IPS DF 4.7 (cell line): Measurements from ENCODE around the gene VWA5A.
A peak's percentile ranks its signal among the peaks of the same experiment; 100 is the strongest.

Experiments
- DNase-seq: peaks from one replicate; pipeline ENCODE4 v3.0.0-alpha.2; 2013; ENCODE audit warnings: low spot score; ENCODE audit errors: extremely low read depth

VWA5A gene, protein sequence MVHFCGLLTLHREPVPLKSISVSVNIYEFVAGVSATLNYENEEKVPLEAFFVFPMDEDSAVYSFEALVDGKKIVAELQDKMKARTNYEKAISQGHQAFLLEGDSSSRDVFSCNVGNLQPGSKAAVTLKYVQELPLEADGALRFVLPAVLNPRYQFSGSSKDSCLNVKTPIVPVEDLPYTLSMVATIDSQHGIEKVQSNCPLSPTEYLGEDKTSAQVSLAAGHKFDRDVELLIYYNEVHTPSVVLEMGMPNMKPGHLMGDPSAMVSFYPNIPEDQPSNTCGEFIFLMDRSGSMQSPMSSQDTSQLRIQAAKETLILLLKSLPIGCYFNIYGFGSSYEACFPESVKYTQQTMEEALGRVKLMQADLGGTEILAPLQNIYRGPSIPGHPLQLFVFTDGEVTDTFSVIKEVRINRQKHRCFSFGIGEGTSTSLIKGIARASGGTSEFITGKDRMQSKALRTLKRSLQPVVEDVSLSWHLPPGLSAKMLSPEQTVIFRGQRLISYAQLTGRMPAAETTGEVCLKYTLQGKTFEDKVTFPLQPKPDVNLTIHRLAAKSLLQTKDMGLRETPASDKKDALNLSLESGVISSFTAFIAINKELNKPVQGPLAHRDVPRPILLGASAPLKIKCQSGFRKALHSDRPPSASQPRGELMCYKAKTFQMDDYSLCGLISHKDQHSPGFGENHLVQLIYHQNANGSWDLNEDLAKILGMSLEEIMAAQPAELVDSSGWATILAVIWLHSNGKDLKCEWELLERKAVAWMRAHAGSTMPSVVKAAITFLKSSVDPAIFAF

DNA sequence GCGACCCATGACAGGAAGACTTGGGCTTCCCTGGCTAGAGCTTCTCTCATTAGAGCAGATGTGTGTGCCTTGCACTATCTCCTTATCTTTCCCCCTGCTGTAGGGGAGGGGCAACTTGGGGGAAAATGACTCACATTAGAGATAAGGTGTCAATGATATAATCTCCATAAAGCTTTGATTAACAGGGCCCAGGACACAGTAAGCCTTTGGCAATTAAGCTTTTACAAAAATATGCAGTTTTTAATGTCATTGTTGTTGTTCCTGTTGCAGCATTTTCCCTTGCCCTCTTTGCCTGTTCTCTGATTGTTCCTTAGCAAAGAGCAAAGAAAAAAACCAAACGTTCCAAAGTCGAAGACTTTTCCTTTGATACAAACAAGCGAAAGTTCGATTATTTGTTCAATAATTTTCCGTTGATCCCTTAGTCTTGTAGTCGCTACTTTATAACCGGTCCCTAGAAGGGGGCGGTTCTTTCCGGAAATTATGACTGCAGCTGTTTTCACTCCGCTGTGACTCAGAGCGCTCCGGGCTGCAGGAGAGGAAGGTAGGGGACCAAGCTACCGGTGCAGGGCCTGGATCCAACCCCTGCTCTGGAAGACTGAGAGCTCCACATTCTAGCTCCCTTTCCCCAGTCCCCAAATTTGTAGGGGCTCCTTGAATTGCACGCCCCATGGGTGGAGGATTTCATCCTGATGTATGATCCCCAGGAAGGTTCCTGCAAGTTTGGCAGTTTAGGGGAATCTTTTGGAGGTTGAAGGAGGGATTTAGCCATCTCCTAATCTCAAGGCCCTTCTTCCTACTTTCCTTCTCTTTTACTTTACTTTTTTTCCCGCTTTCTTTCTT is at the start of gene VWA5A:
Gene VWA5A (plus strand): TSS at position 509 of the 840 bp plus-strand sequence. CDS start 2,062 bp downstream, outside the sequence.
- peak; percentile 66 for DNase-seq

DNA sequence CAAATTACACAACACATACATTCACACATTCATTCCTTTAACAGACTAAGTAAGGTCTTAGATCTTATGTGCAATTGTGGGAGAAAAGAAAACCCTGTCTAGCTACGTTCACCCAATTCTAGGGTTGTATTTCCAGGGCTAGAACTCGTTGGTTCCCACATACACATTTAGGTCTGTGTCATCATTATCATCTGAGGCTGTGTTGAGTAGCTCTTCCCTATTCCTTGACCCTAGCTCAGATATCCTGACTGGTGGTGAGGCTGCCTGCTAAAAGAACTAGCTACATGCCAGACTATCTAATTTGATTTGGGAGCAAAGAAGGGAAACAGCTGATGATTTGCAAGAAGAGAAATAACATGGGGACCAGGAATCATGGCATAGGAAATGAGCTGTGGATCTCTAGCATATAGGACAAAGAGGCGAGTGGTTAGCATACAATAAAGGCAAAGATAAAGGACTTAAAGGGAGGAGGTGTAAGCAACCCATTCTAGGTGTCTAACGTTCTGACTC is 46.6 kb upstream of the VWA5A start:
- no peak for DNase-seq

DNA sequence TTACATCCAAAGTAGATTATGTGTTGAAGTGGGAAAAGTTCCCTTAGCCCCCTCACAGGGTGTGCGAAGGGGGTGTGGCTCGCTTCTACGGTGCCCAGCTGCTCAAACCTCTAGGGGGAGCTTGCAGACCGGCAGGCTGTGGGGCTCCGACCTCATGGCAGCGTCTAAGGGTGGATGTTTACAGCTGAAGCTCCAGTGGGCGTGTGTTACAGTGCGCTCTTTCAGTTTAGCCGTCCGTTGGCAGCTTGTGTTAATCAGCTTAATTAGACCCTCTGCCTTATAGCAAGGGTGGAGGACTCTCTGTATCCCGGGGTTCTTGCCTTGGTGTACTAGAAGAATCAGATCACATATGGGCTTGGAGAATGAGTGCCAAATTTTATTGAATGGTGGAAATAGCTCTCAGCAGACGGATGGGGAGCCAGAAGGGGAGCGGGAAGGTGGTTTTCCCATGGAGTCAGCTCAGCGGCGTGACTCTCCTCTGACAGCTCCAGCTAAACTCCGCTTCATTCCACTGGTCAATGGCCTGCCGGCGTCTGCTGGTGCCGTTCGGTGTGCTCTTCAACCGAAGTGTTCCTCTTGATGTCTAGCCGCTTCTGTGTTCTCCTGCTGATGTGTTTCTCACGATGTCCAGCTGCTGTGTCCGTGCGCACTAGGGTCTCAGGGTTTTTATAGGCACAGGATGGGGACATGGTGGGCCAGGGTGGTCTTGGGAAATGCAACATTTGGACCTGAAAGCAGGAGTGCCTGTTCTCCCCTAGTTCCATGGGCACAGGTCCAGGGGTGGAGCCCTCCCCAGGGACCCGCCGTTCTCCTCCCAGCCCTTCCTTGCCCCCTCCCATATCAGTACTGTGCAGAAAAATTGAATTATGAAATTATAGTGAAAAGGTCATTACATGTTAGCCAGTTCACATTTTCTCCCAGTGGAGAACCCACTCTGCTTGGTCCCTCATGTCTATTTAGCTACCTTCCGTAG is 45.5 kb upstream of the VWA5A start:
- DNase-seq, result no peak

DNA sequence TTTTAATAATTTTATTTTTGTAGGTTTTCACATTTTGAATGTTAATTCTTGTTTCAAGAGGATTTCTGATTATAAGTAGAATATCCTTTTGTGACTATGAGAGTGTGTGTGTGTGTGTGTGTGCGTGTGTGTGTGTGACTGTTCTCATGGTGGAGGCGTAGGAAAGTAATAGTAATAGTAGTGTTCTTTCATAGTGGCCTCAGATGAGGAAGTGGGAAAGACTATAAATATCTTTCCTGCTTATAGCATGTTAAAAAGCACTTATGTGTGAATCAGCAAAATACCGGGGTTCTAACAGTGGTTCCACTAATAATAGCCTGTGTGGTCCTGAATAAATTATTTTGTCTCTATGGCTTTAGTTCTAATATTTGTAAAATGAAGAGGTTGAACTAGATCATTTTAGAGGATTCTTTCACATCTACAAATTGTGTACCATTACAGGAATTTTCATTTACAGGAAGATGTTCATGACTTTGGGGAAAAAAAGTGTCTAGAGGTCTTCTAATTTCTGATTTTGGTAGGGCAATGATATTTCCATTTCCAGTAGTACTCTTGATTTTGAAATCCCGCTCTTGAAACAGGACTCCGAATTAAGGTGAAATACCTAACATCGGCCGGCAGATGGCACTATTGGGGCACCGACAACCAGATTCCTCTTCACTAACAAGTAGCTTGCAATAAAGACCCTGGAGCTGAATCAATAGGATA is 44.2 kb upstream of the VWA5A start:
- no peak for DNase-seq

DNA sequence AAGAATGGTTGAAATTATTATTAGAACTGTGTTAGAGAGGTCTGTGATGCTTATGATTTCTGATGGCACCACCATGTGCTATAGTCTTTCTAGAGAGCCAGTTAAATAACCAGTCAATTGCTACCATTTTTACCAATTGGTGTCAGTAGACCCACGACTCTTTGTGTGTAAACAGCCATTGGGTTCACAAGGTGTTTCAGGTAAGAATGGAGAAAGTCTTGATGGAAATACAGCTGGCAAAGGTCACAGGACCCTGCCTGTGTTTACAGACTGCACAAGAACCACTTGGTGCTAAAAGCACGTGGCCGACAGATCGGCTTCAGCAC is 43.7 kb upstream of the VWA5A start:
- DNase-seq, result no peak

DNA sequence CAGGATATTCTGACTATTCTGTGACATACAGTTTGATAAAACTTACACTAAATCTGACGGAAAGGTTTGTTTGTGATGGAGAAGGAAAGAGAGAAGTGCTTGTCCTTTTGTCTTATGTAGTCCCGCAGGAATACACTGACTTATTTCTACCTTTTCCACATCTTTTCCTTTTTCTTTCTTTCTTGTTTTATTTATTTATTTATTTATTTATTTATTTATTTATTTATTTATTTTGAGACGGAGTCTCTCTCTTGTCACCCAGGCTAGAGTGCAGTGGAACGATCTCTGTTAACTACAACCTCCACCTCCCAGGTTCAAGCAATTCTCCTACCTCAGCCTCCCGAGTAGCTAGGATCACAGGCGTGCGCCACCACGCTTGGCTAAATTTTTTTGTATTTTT is 43.1 kb upstream of the VWA5A start:
- no peak for DNase-seq

DNA sequence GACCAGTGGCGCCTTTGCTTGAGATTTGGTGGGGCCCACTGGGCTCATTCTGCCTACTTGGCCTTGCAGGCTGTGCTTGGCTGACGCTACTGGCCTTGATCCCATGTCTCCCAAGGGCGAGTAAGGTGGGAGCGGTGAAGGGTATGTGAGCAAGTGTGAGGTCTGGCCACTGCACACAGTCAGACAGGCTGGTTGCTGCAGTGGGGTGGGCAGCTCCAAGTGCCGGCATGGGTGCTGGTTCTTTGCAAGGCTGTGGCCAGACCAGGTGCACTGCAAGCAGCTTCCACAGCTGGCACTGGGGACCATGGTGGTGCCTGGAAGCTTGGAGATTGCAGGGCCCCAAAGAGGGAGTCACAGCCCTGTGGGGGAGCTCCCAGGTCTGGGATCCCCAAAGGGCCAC is 40.7 kb upstream of the VWA5A start:
- no peak for DNase-seq

DNA sequence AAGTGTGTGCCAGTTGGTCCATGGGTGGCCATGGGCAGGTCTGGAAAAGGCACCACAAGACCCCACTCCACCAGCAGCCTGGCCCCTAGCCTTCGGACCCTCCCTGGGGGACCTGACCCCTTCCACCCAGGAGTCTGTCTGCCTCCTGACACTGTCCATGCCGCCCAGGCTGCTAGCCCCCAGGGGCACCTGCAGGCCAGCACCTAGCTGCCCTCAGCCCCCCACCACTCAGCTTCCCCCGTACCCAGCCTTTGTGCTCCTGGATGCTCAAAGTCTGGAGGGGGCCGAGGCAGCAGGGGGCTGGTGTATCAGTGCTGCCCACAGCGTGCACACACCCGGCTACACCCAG is 39.8 kb upstream of the VWA5A start:
- DNase-seq, result no peak

DNA sequence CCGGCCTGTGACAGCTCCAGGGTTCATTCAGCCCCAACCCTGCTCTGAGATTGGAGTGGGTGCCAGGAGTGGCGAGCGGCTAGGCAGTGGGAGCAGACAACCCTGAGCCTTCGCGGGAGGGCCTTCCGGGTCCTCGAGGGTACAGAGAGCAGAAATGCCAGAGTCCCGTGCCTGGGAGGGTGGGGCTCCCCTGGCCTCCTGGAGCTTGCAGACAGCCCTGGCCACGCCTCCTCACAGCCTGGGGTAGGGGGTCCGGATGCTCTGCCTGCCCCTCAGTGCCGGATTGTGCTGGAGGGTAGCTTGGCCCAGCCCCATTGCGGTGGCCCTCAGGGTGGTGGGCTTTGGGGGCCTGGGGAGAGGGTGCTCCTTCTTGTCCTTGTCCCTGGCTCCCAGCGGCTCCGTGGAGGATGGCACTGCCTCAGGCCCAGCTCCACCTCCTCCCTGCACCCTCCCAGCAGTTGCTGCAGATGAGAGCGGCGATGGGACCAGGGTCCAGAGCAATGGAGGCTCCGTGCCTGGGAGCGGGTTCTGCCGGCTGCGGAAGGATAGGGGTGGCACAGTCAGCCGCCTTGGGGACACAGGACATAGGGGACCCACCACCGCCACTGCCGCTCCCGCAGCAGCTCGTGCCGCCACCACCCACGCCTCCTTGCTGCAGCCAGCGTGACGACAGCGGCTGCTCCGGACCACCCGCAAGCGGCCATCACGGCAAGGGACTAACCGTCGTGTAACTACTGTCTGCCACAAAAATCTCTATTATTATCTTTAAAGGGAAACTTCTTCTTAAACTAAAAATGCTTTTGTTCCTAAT is 39.2 kb upstream of the VWA5A start:
- DNase-seq, result no peak

DNA sequence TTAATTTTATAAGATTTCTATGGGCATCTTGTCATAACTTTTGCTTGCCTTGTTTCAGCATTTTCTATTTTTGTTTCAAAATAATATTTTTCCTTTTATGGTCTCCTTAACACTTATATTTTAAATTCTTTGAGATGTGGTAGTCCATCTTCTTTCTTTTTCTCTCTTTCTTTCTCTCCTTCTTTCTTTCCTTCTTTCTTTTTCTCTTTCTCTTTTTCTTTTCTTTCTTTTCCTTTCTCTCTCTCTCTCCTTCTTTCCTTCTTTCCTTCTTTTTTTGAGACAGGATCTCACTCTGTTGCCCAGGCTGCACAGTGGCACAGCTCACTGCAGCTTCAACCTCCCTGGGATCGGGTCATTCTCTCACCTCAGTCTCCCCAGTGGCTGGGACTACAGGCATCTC is 38.0 kb upstream of the VWA5A start:
- no peak for DNase-seq

DNA sequence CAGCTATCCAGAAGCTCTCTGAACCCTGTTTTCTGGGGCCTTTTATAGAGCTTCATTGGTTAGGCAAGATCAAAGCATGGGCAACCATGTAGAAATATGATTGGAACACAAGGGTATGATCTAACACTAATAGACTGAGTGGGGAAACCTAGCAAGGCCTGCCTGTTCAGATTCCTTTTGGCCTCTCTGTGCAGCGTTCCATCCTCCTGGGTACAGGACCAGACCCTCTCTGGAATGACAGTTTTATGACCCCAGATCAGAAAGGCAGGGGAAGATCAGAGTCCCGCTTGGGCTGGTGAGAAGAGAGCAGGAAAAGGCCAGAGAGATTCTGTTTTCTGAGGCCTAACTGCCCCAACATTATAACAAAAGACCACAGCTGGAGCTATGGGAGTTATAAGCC is 36.7 kb upstream of the VWA5A start:
- DNase-seq, result no peak

DNA sequence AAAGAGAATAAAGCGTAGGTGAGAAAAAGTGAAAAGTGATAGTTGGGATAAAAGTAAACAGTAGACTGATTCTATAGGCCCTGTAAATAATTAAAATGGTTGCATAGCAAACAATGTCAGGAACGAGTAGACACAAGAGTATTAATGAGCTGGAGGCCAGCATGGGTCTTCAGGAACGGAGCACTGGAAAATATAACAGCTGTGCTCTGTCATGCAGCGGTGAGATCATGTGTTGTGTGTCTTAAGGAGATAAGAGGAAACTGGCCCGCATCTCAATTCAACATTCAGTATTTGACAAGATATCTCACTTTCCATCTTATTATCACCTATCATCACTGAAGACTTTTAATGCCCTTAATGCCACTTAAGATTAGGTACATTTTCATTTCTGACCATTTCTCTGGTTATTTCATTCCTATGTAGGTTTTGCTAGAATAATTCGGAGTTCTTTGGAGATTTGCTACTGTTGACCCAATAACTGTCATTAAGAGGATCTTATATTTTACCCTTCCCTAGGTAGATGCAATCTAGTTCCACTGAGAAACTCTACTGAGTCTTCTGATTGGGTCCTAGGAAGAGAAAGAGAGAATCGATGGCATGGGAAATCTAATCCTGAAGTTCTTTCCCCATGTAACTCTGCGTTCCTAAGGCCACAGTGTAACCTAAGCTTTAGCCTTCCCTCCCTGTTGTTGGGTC is 35.5 kb upstream of the VWA5A start:
- DNase-seq, result no peak

DNA sequence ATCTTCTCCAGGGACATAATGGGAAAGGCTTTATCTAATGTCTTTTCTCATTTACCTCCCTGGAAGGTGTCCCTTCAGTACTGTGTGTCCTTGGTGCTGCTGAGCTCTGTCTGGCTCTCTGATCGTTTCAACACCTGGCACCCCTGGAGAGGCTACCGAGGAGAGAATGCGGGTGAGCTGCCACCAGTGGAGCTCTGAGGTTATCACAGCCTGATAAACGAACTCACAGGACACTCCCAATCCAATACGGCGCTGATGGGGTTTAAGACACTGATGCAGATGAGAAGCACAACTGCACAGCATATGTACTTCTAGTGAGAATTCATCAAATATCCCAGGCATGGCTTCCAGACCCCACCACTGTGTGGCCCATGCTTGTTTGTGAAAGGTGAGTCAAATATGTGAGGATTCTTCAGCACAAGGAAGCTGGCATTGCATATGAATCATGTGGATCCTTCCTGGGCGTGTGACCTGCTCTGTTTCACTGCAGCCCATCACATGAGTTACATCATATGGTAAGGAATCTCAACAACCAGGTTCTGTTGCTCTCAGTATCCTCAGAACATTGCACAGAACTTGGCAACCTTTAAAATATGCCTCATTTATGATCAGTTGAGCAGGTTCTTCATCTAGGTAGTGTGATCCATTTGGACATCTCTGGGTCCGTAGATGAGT is 34.8 kb upstream of the VWA5A start:
- DNase-seq, result no peak

DNA sequence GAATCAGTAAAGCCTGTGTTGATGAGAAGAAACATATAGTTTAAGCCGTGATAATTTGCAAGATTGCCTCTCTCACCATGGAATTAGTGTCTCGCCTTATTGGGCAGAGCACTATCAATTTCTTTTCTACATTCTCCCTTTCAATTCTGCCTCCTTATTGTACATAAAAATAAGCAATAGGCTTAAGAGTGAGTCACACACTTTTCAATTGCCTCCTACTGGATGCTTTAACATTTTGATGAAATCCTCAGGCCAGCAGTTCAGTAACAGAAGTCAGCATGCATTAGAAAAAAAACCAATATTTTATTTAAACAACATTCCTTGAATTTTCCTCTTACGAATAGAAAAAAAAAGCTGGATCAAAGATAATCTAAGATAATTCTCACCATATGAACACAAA is 33.8 kb upstream of the VWA5A start:
- DNase-seq, result no peak

DNA sequence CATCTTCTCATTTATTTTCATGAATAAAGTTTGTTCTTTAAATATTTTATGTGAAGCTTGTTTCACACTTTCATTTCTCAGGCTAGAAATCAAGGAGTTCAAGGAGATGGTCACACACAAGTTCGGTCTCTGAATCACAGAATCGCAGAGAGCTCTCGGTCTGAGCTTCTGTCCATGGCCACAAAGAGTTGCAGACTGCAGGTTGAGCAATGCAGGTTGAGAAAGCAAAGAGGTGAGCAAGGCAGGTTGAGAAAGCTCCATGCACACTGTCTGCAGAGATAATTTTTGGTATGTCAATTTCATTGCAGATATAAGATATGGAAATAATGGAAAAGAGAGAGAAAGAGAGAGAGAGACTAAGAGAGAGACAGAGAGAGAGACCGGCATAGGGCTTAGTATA is 32.9 kb upstream of the VWA5A start:
- DNase-seq, result no peak

DNA sequence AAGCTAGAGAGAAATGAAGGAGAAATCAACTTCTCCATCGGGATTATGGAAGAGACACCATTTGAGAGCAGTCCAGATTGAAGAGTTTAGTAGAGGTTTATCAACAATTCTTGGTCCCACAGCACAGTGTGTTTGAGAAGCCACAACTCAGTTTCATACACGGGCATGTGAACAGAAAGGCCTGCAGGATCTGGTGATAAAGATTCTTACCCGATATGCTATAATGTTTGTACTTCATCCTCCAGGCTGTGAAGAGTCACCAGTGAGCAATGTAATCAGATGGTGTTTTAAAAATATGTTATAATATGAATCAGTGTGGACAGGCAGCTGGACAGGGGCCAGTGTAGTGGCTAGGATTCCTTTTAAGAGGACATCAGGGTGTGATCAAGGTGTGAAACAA is 29.7 kb upstream of the VWA5A start:
- DNase-seq, result no peak

DNA sequence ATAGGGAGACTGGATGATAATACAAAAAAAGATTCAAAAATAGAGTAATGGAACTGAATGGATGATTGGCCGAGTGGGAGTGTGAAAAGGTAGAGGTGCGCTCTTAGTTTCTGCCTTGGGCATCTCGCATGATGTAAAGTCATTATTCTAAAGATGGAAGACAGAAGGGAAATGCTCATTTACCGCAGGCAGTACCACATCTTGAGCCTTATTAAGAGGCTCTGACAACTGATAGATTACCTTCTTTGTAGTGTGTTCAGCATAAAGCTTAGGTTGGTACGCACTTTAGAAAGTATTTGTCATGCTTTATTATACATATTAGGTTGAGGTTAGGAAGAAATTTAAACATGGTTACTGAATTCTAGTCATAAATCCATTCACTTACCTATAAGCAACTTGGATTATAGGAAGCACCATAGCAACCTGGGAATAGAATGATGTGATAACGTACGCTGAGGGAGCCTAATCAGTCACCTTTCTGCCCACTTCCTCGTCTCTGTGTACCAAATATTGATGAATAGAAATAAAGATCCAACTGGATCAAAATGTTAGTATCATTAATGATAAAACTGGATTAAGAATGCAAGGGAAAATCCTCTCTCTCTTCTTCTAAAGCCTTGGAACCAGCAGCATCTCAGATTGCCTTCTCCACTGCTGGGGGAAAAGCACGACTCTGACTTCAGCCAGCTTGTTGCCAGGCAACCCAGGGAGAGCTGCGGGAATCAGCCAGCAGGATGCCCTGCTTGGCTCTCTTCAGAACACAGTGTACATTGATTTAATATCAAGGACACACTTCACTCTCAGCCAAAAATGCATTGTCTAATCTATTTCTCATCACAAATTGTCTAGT is 29.0 kb upstream of the VWA5A start:
- DNase-seq, result no peak
